GM21528 (cell line): ENCODE results near the gene SP100.
"Not testable (repeated sequence)": the region's sequence is repeated elsewhere in the genome, so short reads cannot be mapped to it uniquely, and the experiment has no call there.

Experiments
- ATAC-seq: cut with Tn5 transposase; IDR thresholded peaks from one replicate; pipeline ENCODE4 v1.9.1; 2021; ENCODE audit warnings: mild to moderate bottlenecking, moderate library complexity; ENCODE audit not compliant: unreplicated experiment, low FRiP score

SP100 gene

DNA sequence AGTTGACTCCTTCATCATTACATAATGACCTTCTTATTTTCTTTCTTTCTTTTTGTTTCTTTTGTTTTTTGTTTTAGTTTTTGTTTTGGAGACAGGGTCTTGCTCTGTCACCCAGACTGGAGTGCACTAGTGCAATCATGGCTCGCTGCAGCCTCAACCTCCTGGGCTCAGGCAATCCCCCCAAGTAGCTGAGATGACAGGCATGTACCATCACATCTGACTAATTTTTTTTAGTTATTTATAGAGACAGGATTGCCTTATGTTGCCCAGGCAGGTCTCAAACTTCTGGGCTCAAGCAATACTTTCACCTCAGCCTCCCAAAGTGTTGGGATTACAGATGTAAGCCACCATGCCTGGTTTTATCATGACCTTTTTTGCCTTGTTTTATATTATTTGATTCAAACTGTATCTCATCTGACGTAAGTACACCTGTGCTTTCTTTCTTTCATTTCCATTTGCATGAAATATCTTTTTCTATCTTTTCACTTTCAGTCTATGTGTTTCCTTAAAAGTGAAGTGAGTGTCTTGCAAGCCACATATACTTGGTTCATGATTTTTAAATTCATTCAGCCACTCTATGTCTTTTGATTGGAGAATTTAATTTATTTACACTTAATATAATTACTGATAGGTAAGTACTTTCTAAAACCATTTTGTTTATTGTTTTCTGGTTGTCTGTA is 39.1 kb downstream of the SP100 start:
- ATAC-seq = no peak

DNA sequence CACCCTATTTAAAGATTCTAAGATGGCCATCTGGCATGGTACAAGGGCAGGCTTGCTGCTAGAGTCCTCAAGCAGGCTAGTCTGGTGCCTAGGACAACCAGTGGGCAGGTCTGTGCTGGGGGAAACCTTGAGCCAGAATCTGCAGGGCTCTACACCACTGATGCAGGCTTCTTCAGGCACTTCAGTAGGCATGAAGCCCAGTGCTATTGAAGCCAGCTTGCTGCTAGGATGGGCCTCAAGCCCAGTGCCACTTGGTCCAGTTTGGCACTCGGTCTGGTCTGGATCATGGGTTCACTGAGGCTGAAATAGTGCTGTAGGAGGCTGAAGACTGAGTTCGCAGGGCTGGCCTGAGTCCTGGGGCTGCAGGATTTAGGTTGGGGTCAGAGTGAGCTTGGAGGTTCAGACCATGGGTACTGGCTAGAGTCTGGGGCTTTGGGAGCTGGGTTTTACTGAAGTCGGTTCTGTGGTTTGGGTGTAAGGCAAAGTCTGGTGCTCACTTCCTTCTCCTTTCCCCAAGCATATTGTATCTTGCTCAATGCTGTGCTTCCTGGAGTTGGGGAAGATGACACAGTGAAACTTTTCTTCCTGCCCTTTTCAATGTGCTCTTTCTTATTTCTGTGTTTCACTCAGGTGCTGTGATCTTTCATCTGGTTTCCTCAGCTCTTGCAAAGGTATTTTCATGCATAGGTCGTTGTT is 41.2 kb downstream of the SP100 start:
- ATAC-seq = no peak

DNA sequence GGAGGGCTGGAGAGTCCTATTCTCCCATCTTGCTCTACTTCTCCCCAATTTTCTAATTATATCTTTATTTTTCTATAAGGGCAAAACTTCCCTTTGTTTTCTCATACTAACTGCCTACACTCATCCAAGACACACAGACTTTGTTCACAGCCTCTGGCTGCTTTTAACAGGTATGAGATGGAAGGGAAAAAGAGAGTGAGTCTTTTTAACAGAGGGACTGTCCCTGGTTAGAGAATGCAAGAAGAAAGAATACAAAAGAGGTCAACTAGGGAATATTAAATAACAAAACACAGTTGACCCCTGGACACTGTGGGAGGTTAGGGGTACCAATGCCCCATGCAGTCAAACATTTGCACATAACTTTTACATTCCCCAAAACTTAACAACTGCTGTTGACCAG is 41.8 kb downstream of the SP100 start:
- ATAC-seq = no peak

DNA sequence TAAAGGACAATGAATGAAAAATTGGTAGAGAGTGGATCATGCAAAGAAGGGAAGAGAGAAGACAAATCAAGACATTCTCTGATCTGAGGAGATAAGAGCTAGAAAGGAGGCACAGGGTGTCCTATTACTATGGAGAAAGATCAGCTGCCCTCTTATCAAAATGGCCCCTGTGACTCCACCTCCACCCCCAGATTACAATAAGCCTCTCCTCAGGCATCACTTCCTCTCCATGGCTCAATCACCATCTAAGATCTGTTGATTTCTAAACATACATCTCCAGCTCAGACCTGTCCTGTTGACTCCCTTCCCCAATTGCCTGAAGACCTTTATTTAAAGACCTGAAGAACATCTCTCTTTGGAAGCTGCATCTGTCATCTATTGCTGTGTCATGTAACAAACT is 43.2 kb downstream of the SP100 start:
- ATAC-seq = no peak

DNA sequence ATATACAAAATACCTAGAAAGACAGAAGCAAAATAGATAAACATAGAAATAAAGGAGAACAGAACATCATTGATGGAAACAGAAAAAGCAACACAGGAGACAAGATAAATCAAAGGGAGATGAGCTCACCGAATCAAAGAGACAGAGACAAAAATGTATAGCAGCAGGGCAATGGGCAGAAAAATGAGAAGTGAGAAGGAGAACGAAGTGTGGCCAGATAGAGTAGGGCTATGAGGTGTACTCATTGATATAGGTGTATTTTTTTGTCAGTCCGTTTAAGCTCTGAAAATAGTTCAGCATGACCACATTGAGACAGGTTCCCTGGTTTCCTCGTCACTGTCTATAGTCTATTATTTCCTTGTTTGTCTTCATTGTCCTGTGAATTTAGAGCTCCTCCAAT is 55.1 kb downstream of the SP100 start:
- peak; percentile 47 for ATAC-seq

DNA sequence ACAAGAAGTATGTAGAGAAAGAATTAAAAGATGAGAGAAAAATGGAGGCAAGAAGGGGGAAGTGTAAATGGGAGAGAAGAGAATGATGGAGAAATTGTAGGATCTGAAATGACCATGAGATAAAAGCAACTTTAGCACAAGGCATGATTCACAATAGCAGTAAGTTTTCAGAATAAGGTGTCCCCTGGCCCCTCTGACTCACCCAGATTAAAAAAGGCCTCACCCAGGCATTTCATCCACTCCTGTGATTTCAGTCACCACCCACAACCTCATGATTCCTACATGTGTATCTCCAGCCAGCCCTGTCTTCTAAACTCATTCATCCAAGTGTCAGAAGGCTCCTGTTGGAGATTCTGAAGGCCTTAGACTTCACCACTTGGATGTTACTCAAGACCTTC is 56.6 kb downstream of the SP100 start:
- ATAC-seq = no peak

DNA sequence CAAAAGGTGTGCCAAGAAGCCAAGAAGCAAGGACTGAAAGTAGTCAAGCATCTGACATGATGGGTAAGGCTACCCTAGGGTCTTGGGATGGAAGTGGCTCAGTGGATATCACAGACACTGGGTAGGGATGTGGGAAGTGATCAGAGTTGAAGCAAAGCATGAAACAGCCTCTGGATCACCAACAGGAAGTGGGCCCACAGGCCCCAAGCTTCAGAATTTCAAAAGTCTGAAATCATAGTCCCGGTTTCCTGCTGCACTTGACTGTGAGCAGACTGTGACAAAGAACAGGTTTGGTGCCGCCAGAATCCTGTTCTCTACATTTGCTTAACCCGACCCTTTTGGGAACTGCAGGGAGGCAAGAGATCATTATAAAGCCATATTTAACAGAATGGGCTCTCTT is 57.4 kb downstream of the SP100 start:
- no peak for ATAC-seq

DNA sequence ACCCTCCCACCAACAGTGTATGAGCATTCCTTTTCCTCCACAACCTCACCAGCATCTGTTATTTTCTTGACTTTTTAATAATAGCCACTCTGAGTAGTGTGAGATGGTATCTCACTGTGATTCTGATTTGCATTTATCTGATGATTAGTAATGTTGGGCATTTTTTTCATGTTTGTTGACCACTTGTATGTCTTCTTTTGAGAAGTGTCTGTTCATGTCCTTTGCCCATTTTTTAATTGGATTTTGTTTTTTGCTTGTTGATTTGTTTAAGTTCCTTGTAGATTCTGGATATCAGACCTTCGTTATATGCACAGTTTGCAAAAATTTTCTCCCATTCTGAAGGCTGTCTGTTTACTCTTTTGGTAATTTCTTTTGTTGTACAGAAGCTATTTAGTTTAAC is 59.1 kb downstream of the SP100 start:
- no peak for ATAC-seq

DNA sequence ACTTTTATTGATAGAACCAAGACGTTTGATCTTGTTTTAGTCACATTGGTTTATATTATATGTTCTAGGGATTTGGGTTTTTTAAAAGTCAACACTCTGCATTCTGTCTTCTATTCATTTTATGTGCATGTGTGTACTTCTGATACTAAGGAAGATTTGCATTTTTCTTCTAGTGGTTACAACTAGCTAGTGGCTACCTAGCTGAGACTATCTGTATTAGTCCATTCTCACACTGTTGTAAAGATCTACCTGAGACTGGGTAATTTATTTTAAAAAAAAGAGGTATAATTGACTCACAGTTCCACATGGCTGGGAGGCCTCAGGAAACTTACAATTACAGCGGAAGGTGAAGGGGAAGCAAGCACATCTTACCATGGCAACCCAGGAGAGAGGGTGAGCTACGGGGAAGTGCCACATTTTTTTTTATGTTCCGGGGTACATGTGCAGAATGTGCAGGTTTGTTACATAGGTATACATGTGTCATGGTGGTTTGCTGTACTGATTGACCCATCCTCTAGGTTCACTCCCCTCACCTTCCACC is 69.9 kb downstream of the SP100 start:
- ATAC-seq = peak; percentile 90

DNA sequence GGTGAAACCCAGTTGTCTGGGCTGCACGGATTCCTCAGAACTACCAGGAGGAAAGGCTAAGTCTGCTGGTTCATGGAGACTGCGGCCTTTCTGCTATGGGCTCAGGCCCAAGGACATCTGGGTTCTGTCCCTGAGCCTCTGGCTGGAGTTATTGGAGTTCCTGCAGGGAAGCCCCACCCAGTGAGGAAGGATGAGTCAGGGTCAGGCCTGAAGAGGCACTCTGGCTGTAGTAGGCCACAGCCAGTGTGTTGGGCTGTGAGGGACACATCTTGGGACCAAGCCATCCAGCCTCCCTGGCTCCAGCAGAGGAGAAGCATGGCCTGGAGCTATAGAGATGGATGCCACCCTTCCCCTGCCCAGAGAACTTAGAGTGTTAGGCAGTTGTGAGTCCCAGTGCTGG is 75.2 kb downstream of the SP100 start:
- not testable (repeated sequence) for ATAC-seq

DNA sequence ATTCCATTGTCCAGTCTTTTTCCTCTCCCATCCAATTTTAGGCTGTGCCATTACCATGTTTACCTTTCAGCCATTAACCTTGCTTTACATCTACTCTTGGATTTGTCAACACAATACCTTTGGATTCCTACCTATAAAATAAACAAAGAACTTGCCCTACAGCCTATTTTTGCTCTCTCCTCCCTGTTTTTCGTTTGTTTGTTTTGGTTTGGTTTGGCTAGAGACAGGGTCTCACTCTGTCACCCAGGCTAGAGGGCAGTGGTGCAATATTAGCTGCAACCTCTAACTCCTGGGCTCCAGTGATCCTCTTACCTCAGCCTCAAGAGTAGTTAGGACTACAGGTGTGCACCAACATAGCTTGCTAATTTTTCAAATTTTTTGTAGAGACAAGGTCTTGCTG is 76.1 kb downstream of the SP100 start:
- ATAC-seq = no peak

DNA sequence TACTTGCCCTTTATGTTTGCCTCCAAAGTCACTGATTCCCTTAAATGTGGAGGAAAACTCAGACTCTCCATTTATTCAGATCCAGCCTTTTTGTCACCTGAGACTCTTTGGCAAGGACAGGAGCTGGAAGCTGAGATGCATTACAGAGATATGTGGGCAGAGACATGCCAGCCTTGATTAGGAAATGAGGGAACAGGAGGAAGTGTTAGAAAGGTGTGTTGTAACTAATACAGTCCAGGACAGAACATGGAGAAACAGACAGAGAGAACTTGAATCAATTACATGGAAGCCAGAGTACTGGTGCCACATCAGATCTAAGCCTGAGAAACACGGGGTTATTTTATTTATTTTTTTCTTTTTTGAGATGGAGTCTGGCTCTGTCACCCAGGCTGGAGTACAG is 79.0 kb downstream of the SP100 start:
- no peak for ATAC-seq

DNA sequence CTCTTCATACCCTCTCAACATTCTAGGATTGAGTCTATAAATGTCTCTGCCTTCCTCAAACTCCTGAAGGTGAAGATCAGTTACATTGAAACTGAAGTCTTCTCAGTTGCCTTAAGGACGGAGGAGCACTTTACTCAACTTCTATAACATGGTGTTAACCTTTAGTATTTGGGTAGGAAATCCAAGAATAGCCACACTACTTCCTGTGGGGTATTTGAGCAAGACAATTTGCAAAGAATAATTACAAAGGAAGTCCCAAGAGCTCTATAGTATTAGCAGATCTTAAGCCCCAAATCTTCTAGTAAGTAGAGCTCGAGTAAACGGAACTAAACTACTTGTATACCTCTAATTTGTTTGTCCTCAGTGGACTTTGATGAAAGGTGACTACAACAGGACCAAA is 80.9 kb downstream of the SP100 start:
- no peak for ATAC-seq

DNA sequence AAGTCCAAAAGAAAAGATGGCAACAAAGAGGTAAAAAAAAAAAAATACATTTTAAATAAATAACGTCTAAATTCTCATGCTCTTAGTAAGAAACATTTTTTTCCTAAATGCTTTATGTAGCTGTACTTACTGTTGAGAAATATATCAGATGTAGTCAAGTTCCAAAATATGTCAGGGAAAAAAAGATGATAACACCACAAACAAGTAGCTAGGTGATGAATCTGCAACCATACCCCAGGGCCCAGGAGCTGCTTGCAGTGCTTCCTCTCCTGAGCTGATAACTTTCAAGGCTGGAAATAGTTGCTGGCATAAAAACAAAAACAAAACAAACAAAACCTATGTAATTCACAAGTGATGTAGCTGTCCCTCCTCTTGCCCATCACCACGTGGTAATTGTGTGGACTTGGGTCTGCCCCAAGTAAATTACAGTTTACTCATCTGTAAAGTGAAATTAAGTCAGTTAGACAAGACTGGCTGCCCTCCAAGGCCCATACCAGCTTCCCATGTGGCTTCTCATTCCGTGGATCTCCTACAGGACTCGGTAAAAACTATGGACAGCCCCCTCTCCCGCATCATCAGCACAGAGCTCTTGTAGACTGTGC is 82.6 kb downstream of the SP100 start:
- no peak for ATAC-seq

DNA sequence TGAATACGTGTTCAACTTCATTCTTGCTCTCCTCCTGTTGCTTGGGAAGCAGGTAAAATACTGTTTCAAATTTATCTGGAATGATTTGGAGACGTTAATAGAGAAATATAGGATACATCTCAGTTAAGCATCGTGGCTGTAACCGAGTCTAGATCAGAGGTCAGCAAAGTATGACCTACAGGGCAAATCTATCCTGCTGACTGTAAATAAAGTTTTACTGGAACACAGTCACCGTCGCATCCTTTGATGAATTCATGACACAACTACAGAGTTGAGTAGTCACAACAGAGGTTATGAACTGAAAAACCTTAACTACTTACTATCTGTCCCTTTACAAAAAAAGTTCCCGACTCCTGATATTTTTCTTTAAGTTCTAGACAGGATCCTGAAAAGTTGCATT is 86.6 kb downstream of the SP100 start:
- ATAC-seq = no peak

DNA sequence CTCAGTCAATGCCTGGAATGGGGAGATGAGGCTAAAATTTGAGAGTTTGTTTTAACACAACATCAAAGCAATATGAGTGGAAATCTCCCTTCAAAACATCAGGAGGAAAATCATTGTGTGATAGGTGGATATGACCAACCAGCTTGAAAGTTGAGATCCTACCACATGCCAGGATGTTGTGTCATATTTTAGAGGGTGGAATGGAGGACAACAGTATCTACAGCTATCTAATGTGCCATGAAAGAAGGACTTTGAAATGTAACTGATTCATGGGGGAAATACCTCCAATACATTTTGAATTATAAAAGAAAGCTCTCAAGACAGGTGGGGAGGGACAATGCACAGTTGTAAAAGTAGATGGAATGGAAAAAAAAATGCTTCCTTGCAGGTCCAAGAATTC is 87.8 kb downstream of the SP100 start:
- no peak for ATAC-seq

DNA sequence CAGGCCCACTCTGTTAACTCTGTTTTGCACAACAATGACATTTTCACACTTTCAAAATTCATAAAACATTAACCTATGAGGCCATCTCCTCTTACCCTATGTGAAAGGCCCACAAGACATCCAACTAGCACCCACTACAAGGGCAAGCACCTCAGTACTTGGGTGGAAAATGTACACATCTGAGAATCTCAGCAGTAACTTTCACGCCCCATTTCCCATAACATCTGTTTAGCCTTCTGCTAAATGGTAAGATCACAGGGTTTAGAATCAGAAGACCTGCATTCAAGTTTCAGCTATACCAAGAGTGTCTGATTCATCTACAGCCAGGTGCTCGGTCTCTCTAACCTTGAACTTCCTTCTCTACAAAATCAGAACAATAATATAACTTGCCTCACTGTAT is 89.2 kb downstream of the SP100 start:
- ATAC-seq = peak; percentile 74

DNA sequence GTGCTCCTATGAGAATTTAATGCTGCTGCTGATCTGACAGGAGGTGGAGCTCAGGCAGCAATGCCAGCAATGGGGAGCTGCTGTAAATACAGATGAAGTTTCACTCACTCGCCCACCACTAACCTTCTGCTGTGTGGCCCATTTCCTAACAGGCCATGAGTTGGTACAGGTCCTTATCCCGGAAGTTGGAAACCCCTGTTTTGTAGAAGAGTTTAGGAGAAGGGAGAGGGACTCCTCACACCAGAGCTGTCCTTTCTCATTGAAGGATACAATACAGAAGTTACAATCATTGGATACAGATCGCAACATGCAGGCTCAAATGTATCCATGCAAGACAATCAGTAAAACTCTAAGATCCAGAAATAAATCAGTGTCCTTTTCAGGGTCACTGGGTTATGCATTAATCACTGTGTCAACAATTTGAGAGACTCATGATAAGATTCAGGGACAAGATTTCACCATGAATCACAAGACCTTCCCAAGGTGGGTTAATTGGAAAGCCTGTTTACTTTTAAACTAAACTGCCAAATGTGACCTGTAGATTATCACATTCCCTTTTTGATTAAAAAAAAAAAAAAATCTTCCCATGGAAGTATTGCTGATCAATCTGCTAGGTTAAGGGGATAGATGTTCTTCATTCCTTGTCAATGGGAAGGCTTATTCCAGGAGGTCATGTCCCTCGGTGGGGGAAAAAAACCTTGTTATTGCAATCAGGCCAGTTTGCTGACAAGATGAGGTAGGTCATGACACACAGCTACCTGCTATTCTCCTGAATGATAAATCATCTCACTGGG is 97.2 kb downstream of the SP100 start:
- ATAC-seq = no peak

DNA sequence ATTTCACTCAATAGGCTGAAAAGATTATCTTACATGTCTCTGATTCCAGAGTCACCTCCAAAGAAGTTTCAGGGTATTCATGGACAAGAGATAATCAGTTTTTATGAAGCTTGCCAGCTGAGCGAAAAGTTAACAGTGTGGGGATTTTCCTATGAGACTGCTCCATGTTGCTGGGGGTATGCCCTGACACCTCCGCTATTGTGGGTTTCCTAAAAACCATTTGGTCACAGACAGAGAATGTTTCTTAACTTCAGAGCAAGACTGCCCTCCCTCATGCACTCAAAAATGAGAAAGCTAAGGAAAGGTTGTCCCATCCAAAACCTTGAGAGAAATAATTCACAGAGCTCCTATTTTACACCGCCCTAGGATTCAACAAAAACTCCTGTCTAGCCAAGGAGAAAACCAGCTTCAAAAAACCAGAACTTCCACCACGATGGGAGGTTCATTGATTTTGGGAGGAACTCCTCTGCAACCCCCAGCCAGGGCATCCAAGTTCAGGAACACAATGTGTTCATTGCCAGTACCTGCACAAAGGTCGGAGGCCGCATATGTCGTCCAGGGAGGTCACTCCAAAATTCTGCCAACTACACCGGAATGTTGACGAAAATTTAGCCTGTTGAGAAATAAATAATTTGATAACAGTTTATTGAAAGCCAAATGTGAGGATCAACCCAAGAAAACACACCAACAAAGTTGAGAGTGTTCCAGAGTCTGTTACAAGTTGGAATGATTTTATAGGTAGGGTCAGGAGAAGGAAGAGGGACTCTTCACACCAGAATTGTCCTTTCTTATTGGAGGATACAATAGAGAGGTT is 104.3 kb downstream of the SP100 start:
- no peak for ATAC-seq

DNA sequence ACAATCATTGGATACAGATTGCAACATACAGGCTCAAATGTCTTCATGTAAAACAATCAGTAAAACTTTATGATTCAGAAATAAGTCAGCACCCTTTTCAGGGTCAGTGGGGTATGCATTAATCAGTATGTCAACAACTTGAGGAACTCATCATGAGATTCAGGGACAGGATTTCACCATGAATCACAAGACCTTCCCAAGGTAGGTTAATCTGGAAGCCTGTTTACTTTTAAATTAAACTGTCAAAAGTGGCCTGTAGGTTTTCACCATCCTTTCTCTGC is 104.8 kb downstream of the SP100 start:
- no peak for ATAC-seq
